Measurements from ENCODE around the gene PM20D1.

Gene PM20D1

GRCh38 chr1:205805082-205805711 is 44.7 kb downstream of the PM20D1 start:
- Histone ChIP-seq H3K36me3 (ENCODE audit: low read depth) (peaks cover 8% of the 10 kb centered on the region), H3K27me3 (ENCODE audit: insufficient read depth, poor library complexity, severe bottlenecking) (no peaks in the 10 kb centered on the region), H3K4me1 (ENCODE audit: insufficient read depth, poor library complexity, severe bottlenecking) (peaks cover 5% of the 10 kb centered on the region), H3K27ac (ENCODE audit: poor library complexity, severe bottlenecking) (no peak overlapping the region), H3K4me3 (ENCODE audit: severe bottlenecking) (no peak overlapping the region), H3K9me3 (ENCODE audit: severe bottlenecking) (no peaks in the 10 kb centered on the region)
- no peak for DNase-seq (ENCODE audit: low spot score)
- no peak for TF ChIP-seq CTCF (IDR thresholded peaks at IDR 0.05; ENCODE audit: poor library complexity, severe bottlenecking)
- ATAC-seq (ENCODE audit: low read depth) = peak; percentile 41; the same call in 1 of the 3 replicates

- Histone ChIP-seq H3K4me3 (ENCODE audit: severe bottlenecking) (no peak overlapping the region), H3K36me3 (ENCODE audit: low read depth) (peaks cover 8% of the 10 kb centered on the region), H3K27ac (ENCODE audit: poor library complexity, severe bottlenecking) (no peak overlapping the region), H3K27me3 (ENCODE audit: insufficient read depth, poor library complexity, severe bottlenecking) (no peaks in the 10 kb centered on the region), H3K4me1 (ENCODE audit: insufficient read depth, poor library complexity, severe bottlenecking) (peaks cover 5% of the 10 kb centered on the region), H3K9me3 (ENCODE audit: severe bottlenecking) (no peaks in the 10 kb centered on the region)
- DNase-seq (ENCODE audit: low spot score) (no peak), ATAC-seq (ENCODE audit: low read depth) (no peak)
- no peak for TF ChIP-seq CTCF (IDR thresholded peaks at IDR 0.05; ENCODE audit: poor library complexity, severe bottlenecking)
These were observed 45.3 kb downstream of the PM20D1 start for GRCh38 chr1:205804605-205805004.

- no peak overlapping the region for H3K27ac ChIP-seq (ENCODE audit: poor library complexity, severe bottlenecking)
- ATAC-seq (ENCODE audit: low read depth) = no peak
These were observed 45.9 kb downstream of the PM20D1 start for GRCh38 chr1:205803986-205804385.

GRCh38 chr1:205802060-205802459 is 47.9 kb downstream of the PM20D1 start:
- H3K27ac ChIP-seq (ENCODE audit: poor library complexity, severe bottlenecking) = no peak overlapping the region
- H3K9me3 ChIP-seq (ENCODE audit: severe bottlenecking) = no peaks in the 10 kb centered on the region
- ATAC-seq (ENCODE audit: low read depth) (no peak), DNase-seq (ENCODE audit: low spot score) (no peak)
- peaks cover 11% of the 10 kb centered on the region for H3K36me3 ChIP-seq (ENCODE audit: low read depth)
- no peak overlapping the region for H3K4me3 ChIP-seq (ENCODE audit: severe bottlenecking)
- peaks cover 5% of the 10 kb centered on the region for H3K4me1 ChIP-seq (ENCODE audit: insufficient read depth, poor library complexity, severe bottlenecking)
- TF ChIP-seq CTCF (IDR thresholded peaks at IDR 0.05; ENCODE audit: poor library complexity, severe bottlenecking) = no peak
- H3K27me3 ChIP-seq (ENCODE audit: insufficient read depth, poor library complexity, severe bottlenecking) = no peaks in the 10 kb centered on the region

More at GRCh38 chr1:205803986-205804385, 45.9 kb downstream of the PM20D1 start:
- Histone ChIP-seq H3K4me3 (ENCODE audit: severe bottlenecking) (no peak overlapping the region), H3K36me3 (ENCODE audit: low read depth) (peaks cover 3% of the 10 kb centered on the region), H3K9me3 (ENCODE audit: severe bottlenecking) (no peaks in the 10 kb centered on the region), H3K4me1 (ENCODE audit: insufficient read depth, poor library complexity, severe bottlenecking) (peaks cover 5% of the 10 kb centered on the region), H3K27me3 (ENCODE audit: insufficient read depth, poor library complexity, severe bottlenecking) (no peaks in the 10 kb centered on the region)
- no peak for DNase-seq (ENCODE audit: low spot score)
- no peak for TF ChIP-seq CTCF (IDR thresholded peaks at IDR 0.05; ENCODE audit: poor library complexity, severe bottlenecking)

GRCh38 chr1:205800981-205801703 is 48.8 kb downstream of the PM20D1 start:
- H3K4me3 ChIP-seq (ENCODE audit: severe bottlenecking) = no peak overlapping the region
- no peak overlapping the region for H3K27ac ChIP-seq (ENCODE audit: poor library complexity, severe bottlenecking)
- H3K36me3 ChIP-seq (ENCODE audit: low read depth) = peaks cover 11% of the 10 kb centered on the region
- peaks cover 5% of the 10 kb centered on the region for H3K4me1 ChIP-seq (ENCODE audit: insufficient read depth, poor library complexity, severe bottlenecking)
- no peak for TF ChIP-seq CTCF (IDR thresholded peaks at IDR 0.05; ENCODE audit: poor library complexity, severe bottlenecking)
- ATAC-seq (ENCODE audit: low read depth) (no peak), DNase-seq (ENCODE audit: low spot score) (no peak)
- no peaks in the 10 kb centered on the region for H3K9me3 ChIP-seq (ENCODE audit: severe bottlenecking)
- H3K27me3 ChIP-seq (ENCODE audit: insufficient read depth, poor library complexity, severe bottlenecking) = no peaks in the 10 kb centered on the region
